ENCODE data around the gene ZFPM1.

Gene ZFPM1

GRCh38 chr16:88580371-88580770 is 127.3 kb downstream of the ZFPM1 start:
- no peak for DNase-seq (ENCODE audit: extremely low read depth, insufficient read length)
- no peak overlapping the region for H3K4me3 ChIP-seq (replicated peaks; ENCODE audit: low read depth, low read length)
- no peak for TF ChIP-seq CTCF (IDR thresholded peaks at IDR 0.05; ENCODE audit: insufficient read depth, low read length, poor library complexity, severe bottlenecking)
- no peaks in the 10 kb centered on the region for H3K27me3 ChIP-seq (replicated peaks; ENCODE audit: control insufficient read depth, insufficient read depth, low read length)
- peaks cover 45% of the 10 kb centered on the region for H3K36me3 ChIP-seq (ENCODE audit: control insufficient read depth, insufficient read depth, low read length)

DNA sequence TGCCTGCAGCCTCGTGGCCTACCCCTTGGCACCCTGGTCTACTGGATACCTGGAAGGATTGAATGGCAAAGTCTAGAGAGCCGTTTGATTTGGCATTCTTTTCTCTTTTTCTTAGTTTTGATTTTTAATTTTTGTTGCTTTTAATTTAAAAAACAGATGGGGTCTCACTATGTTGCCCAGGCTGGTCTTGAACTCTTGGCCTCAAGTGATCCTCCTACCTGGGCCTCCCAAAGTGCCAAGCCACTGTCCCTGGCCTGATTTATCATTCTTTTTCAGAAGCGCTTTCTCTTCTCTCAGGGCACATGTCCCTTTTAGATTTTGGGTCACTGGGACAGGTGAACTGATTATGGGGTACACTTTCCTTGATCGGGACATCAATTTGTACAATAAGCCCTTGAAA is 128.0 kb downstream of the ZFPM1 start:
- DNase-seq (ENCODE audit: extremely low read depth, insufficient read length): no peak
- no peaks in the 10 kb centered on the region for H3K27me3 ChIP-seq (replicated peaks; ENCODE audit: control insufficient read depth, insufficient read depth, low read length)
- peaks cover 48% of the 10 kb centered on the region for H3K36me3 ChIP-seq (ENCODE audit: control insufficient read depth, insufficient read depth, low read length)
- no peak overlapping the region for H3K4me3 ChIP-seq (replicated peaks; ENCODE audit: low read depth, low read length)
- no peak for TF ChIP-seq CTCF (IDR thresholded peaks at IDR 0.05; ENCODE audit: insufficient read depth, low read length, poor library complexity, severe bottlenecking)

- Histone ChIP-seq H3K4me3 (replicated peaks; ENCODE audit: low read depth, low read length) (no peak overlapping the region), H3K27me3 (replicated peaks; ENCODE audit: control insufficient read depth, insufficient read depth, low read length) (no peaks in the 10 kb centered on the region), H3K36me3 (ENCODE audit: control insufficient read depth, insufficient read depth, low read length) (peaks cover 46% of the 10 kb centered on the region)
- no peak for TF ChIP-seq CTCF (IDR thresholded peaks at IDR 0.05; ENCODE audit: insufficient read depth, low read length, poor library complexity, severe bottlenecking)
- DNase-seq (ENCODE audit: extremely low read depth, insufficient read length): no peak
These were observed 130.0 kb downstream of the ZFPM1 start for GRCh38 chr16:88582912-88583575.

DNA sequence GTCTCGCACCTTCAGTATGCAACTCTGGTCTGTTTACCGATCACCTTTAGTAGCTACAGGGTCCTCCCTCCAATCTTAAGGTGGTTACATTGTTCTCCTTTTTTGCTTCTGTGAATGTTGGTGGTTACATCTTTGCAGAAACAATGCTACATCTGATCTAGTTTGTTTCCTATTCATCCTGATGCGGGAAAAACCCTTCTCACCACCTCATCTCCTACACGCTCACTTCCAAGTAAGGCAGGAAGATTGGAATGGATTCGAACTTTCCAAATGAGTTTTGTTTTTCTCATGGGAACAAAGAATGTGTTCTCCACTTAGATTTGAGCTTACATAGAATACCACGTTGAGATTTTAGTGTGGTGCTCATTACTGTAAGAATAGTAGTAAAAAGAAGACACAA is 131.6 kb downstream of the ZFPM1 start:
- Histone ChIP-seq H3K36me3 (ENCODE audit: control insufficient read depth, insufficient read depth, low read length) (peaks cover 41% of the 10 kb centered on the region), H3K4me3 (replicated peaks; ENCODE audit: low read depth, low read length) (no peak overlapping the region), H3K27me3 (replicated peaks; ENCODE audit: control insufficient read depth, insufficient read depth, low read length) (no peaks in the 10 kb centered on the region)
- TF ChIP-seq CTCF (IDR thresholded peaks at IDR 0.05; ENCODE audit: insufficient read depth, low read length, poor library complexity, severe bottlenecking): no peak
- DNase-seq (ENCODE audit: extremely low read depth, insufficient read length): no peak

DNA sequence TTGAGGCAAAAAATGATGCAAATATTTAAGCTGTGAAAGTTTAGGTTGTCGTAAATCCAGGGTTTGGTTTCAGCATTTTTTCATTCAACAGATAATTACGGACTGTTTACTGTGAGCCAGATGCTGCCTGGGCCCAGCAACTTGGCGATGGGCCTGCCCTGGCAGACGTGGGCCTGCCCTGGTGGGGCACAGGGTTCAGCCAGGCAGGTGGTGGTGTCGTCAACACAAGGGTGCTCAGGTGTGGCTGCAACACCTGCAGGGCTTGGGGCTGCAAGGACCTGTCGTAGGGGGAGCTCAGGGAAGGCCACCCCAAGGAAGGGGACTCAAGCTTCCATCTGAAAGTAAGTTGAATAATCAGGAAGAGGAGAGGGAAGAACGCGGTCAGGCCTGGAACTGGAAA is 132.2 kb downstream of the ZFPM1 start:
- peaks cover 40% of the 10 kb centered on the region for H3K36me3 ChIP-seq (ENCODE audit: control insufficient read depth, insufficient read depth, low read length)
- H3K27me3 ChIP-seq (replicated peaks; ENCODE audit: control insufficient read depth, insufficient read depth, low read length): no peaks in the 10 kb centered on the region
- H3K4me3 ChIP-seq (replicated peaks; ENCODE audit: low read depth, low read length): no peak overlapping the region
- TF ChIP-seq CTCF (IDR thresholded peaks at IDR 0.05; ENCODE audit: insufficient read depth, low read length, poor library complexity, severe bottlenecking): no peak
- no peak for DNase-seq (ENCODE audit: extremely low read depth, insufficient read length)

All from GM06990 (cell line).